Retinal pigment epithelial cell (primary cell): ENCODE results near the gene CFDP1.

ENCODE experiments used
- DNase-seq: peaks from one replicate; pipeline ENCODE4 v3.0.0-alpha.2; 2010; ENCODE audit warnings: low read depth
- H3K4me3 ChIP-seq: 2 replicates; pipeline ENCODE4 v1.5.1; 2011; ENCODE audit warnings: mild to moderate bottlenecking, low read length, control low read depth, moderate library complexity
- CTCF ChIP-seq: conservative IDR thresholded peaks from 2 replicates; pipeline ENCODE4 v1.5.1; 2011; ENCODE audit warnings: low read depth, low read length, control low read depth, inconsistent platforms

Gene CFDP1

GRCh38 chr16:75378616-75379015 lies 54.7 kb downstream of the CFDP1 start:
- DNase-seq: no peak
- no peak for TF ChIP-seq CTCF
- no peak overlapping the region for H3K4me3 ChIP-seq

GRCh38 chr16:75377729-75378386 lies 55.4 kb downstream of the CFDP1 start:
- DNase-seq: peak; percentile 82
- TF ChIP-seq CTCF: no peak
- no peak overlapping the region for H3K4me3 ChIP-seq

- H3K4me3 ChIP-seq: no peak overlapping the region
- TF ChIP-seq CTCF: no peak
- no peak for DNase-seq
Observed at GRCh38 chr16:75376475-75377161, 56.7 kb downstream of the CFDP1 start.

- DNase-seq: no peak
- H3K4me3 ChIP-seq: no peak overlapping the region
- no peak for TF ChIP-seq CTCF
Observed at GRCh38 chr16:75374388-75374787, 58.9 kb downstream of the CFDP1 start.

- no peak for TF ChIP-seq CTCF
- DNase-seq: no peak
Observed at GRCh38 chr16:75372236-75372856, 61.0 kb downstream of the CFDP1 start.

GRCh38 chr16:75371171-75371570 lies 62.1 kb downstream of the CFDP1 start:
- H3K4me3 ChIP-seq: no peak overlapping the region
- no peak for DNase-seq
- no peak for TF ChIP-seq CTCF

More at GRCh38 chr16:75372236-75372856, 61.0 kb downstream of the CFDP1 start:
- H3K4me3 ChIP-seq: no peak overlapping the region
